Ramos (cell line): Measurements from ENCODE around the gene KCNK16.

Source experiments
- in situ Hi-C: fragments of 300-500 bp; cut with MboI; formaldehyde crosslinking; loops from one replicate; pipeline ENCODE4 v1.14.3; 2022; ENCODE audit warnings: low sequenced_read_pairs; ENCODE audit not compliant: unreplicated experiment

Gene KCNK16

GRCh38 chr6:39322306-39322850 lies at the start of gene KCNK16:
Gene KCNK16 (minus strand): TSS chr6:39322702. CDS start chr6:39322540, 162 bp downstream.
- in situ Hi-C loops = no loop called here

DNA sequence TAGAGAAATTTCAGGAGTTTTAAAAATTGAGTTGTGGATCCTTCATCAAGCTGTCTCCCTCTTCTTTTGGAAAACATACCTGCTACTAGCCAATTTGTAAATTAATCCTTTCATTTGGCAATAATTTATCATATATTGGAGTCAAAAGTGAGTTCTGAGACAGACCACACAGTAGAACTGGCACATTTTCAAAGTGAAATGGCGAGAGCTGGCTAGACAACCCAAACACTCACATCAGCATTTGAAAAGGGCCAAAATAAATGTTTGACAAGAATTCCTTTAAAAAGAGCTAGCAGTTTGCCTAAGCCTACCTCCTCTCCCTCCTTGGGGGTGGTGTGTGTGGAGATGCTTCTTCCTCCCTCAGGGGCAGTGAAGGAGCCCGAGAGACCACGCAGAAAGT lies 47.9 kb upstream of the KCNK16 start:
- in situ Hi-C loops = loop anchor here (25.0 kb wide), 1 partner anchor 517 kb away; no protein-coding TSS in a partner anchor

GRCh38 chr6:39369987-39370386 lies 47.5 kb upstream of the KCNK16 start:
- in situ Hi-C loops = loop anchor here (25.0 kb wide), 1 partner anchor 517 kb away; no protein-coding TSS in a partner anchor

DNA sequence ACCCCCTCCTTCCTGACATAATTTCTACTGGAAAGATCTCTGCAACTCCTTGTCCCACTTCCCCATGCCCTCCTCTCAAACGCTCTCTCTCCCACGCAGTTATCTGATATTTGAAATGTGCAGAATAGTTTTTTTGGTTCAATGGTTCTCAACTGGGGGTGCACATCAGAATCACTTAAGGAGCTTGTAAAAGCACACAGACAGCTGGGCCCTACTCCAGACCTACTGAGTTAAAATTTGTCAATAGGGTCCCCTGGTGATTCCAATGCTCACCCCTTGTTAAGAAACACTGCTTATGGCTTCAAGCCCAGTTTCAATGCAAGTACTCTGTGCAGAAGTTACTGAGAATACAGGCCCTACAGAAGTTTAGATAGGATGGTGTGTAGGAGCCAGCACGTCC lies 45.2 kb upstream of the KCNK16 start:
- in situ Hi-C loops = loop anchor here (25.0 kb wide), 1 partner anchor 520 kb away; no protein-coding TSS in a partner anchor

DNA sequence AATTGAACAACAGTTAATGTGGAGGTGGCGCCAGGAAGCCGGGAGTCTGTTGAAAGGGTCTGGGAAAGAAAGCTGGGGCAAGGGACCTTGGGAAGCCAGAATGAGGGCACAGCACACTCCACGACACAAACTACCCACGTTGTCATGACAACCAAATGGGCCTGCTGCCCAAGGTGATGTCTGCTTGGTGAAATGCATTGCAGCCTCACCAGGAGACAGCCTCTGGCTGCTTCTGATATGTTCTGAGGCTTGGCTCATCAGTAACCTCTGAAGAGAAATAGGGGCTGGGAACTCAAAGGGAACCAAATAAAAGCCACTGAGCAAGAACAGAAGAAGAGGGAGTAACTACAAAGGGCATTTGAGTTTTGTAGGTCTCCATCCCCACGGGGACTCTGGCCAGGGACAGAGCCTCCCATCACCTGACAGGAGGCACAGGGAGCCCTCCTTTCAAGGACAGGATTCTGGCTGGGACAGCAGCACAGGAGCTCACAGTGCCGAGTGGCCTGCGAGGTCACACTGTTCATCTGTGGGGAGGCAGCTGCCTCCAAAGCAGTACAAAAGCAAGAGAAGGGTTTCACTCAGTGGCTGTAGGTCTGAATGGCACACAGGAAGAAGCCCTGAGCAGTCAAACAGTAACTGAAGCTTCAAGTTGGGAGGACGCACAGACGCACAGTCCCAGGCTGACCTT lies 44.6 kb upstream of the KCNK16 start:
- in situ Hi-C loops = loop anchor here (25.0 kb wide), 1 partner anchor 520 kb away; no protein-coding TSS in a partner anchor

DNA sequence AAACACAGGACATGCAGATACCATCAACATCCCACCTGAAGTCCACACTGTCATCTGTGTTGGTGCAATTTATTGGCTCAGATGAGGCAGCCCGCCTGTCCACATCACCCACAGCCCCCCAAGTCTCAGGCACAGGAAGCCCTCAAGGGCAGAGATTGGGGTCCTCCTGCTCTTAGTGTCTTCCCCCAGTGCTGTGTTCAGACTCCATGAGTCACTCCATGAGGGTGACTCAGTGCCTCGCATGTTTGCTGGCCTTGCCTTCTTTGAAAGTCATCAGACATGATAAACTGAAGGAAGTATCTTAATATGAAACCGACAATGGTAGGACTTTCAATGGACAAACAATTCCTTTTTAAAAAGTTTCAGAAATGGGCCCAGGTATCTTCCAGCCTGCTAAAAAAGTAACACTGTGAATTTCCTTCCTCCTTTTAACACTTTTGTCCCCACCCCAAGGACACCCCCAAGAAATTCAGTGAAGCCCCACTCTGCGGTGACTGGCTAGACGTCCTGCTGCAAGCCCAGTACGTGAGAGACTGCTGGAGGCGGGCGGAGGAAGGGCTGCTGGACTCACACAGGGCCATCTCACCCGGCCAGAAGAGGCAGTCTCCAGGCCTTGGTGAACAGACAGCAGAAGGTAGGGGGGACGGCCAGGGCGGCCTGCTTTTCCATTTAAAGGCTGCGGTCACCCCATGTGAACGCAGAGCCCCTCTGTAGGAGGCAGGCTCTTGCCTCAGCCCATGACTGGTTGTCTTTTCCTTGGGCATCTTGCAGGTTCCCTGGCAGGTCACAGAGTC lies 43.0 kb upstream of the KCNK16 start:
- in situ Hi-C loops = loop anchor here (25.0 kb wide), 1 partner anchor 522 kb away; no protein-coding TSS in a partner anchor

DNA sequence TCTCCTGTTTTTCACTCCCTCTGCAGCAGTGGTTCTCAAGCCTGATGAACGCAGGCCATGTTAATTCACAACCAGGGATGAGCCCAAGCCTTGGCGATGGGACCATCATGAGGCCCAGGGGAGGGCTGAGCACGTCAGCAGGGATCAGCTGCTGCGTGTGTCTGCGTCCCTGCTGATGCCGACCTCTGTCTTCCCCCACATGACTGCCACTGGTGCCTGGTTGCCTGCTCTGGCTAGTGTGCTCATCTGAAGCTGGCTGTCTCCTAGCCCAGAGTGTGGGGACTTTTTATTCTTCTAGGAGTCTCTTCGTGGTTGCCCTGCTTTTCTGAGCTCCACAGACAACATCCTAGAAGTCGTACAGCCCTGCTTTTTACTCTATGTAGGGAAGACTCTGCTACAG lies 40.8 kb upstream of the KCNK16 start:
- in situ Hi-C loops = loop anchor here (25.0 kb wide), 1 partner anchor 524 kb away; no protein-coding TSS in a partner anchor

DNA sequence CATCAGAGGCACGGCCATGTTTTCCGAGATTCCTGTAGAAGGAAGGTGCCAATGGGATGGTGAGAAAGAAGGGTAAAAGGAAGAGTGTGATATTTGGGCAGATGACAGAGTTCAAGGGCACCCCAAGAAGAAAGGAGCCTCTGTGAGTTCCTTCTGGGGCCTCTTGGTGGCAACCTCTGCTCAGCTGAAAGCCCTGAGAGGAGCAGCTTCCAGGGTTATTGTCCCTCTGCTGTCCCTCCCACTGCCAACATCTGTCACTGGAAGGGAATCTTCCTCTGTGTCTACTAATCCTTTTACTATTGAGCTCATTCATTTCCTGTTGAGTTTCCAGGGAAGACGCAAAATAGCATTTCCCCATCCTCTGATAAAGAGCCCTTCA lies 40.0 kb upstream of the KCNK16 start:
- in situ Hi-C loops = loop anchor here (25.0 kb wide), 1 partner anchor 525 kb away; no protein-coding TSS in a partner anchor

- in situ Hi-C loops = loop anchor here (25.0 kb wide), 1 partner anchor 525 kb away; no protein-coding TSS in a partner anchor
Observed at GRCh38 chr6:39361657-39362486, 39.4 kb upstream of the KCNK16 start.

DNA sequence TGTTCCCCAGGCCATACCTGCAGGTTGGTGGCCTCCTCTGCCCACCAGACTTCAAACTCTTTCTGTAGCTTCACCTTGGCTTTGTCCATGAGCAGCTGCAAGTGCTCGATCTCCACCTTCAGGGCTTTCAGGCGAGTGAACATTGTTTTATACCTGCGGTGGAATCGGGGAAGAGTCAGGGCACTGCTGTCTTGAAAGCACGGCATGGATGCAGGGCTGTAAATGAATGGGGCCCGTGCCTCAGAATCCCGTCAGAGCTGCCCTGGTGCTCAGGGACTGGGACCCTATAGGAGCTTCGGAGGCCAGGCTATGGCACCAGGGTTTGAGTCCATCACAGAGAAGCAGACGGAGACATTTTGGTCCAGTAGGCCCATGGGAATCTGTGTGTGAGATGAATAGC lies 37.9 kb upstream of the KCNK16 start:
- in situ Hi-C loops = loop anchor here (25.0 kb wide), 1 partner anchor 527 kb away; no protein-coding TSS in a partner anchor

DNA sequence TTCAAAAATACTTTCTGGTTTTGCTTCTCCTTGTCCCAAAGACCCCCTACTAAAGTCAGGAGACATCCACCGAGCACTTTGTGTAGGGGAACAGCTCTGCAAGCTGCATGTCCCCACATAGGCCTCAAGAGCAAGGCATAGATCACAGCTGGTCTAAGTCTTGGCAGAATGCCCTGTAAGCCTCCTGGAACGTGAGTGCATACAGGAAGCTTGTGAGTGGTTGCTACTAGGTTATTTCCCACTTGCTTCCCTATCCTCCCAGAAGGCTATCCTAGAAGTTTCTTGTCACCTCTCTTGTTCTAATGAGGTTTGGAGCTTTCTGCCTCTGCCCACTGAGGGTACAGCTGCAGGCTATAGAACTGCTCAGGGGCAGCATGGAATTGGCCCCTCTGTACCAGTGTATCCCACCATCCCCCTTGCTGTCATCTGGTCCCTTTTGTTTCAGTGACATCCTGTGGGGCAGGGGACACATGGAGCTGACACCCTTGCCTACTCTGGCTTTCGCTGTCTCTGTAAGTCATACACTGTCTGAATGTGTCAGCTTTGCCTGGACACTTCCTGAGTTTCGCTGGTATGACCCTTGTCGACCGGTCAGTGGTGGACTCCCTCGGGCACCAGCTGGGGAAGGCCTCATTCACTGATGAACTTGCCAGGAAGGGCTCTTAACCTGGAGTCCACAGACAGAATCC lies 35.6 kb upstream of the KCNK16 start:
- in situ Hi-C loops = loop anchor here (10.0 to 25.0 kb wide), 2 partner anchors 529 to 957 kb away; no protein-coding TSS in a partner anchor

GRCh38 chr6:39353698-39354315 lies 31.3 kb upstream of the KCNK16 start:
- in situ Hi-C loops = loop anchor here (10.0 to 25.0 kb wide), 2 partner anchors 533 to 961 kb away; no protein-coding TSS in a partner anchor

GRCh38 chr6:39350723-39351505 lies 28.4 kb upstream of the KCNK16 start:
- in situ Hi-C loops = loop anchor here (10.0 to 25.0 kb wide), 2 partner anchors 536 to 964 kb away; no protein-coding TSS in a partner anchor

- in situ Hi-C loops = no loop called here
Observed at GRCh38 chr6:39348740-39349139, 26.2 kb upstream of the KCNK16 start.

- in situ Hi-C loops = no loop called here
Observed at GRCh38 chr6:39347906-39348585, 25.5 kb upstream of the KCNK16 start.

DNA sequence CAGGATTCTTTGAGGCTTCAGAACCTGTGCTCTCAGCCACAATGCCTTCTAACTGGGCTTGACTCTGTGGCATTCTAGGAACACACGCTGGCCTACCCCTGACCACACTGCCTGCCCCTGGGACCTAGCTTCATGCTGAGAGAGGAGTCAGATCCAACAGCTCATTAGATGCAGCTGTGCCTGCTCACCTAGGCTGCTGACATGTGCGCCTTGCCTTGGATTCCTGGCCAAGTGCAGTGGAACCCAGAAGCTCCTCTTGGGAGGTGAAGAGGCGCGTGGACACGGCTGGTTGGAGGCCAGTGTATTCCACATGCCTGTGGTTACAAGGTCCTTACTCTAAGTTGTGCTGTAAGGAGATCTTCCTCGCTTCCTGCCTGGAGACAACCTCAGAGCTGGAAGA lies 24.7 kb upstream of the KCNK16 start:
- in situ Hi-C loops = no loop called here

DNA sequence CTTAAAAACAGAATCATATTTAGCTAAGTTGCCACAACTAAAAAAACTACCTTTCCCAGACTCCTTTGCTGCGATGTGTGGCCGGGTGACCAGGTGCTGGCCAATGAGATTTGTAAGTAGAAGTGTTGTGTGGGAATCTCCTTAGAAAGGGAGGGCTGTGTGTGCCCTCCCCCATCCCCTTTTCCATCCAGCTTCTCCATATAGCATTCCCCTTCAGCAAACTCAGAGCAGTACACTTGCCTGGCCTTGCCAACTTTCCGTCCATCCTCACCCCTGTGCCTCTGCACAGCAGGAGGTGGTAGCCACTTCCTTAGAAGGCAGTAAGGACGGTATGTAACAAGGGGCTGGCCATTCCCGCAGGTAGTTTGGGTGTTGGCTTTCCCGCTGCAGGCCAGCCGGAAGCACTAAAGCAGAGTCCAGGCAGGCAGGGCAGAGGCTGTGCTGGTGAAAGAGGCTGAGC lies 22.3 kb upstream of the KCNK16 start:
- in situ Hi-C loops = no loop called here
